ENCODE results near the gene NRL. TPM values are rescaled to one million over a fixed set of nuclear protein-coding genes. Genes with fewer than 3 reads are reported as not detected.

The NRL gene
- total RNA-seq: 4.4 TPM

GRCh38 chr14:24114532-24115421 is at the start of gene NRL, which contains the start of gene DCAF11:
NRL (minus strand) TSS chr14:24114949; CDS start chr14:24082848, 32,101 bp downstream.
DCAF11 (plus strand) TSS chr14:24114777; CDS start chr14:24115595, 818 bp downstream.

GRCh38 chr14:24160850-24161804 is 46.4 kb upstream of the NRL start, which contains the start of gene IRF9:
IRF9 (plus strand) TSS chr14:24161265; CDS start chr14:24162145, 880 bp downstream.

GRCh38 chr14:24146978-24147760 is 32.4 kb upstream of the NRL start, which contains the start of gene RNF31:
RNF31 (plus strand) TSS chr14:24147498; CDS start chr14:24147699, 201 bp downstream.

GRCh38 chr14:24146453-24146977 is 31.8 kb upstream of the NRL start, which contains the start of gene PSME2:
PSME2 (minus strand) TSS chr14:24146610; CDS start chr14:24146581, 29 bp downstream.

GRCh38 chr14:24141097-24141880 is 26.5 kb upstream of the NRL start, which contains the start of gene EMC9:
EMC9 (minus strand) TSS chr14:24141591; CDS start chr14:24141304, 287 bp downstream.

GRCh38 chr14:24135834-24136683 is 21.3 kb upstream of the NRL start, which contains the start of gene PSME1:
PSME1 (plus strand) TSS chr14:24136194; CDS start chr14:24136263, 69 bp downstream.

GRCh38 chr14:24130380-24130716 is 15.6 kb upstream of the NRL start, which contains the start of gene FITM1:
FITM1 (plus strand) TSS chr14:24130659; CDS start chr14:24131564, 905 bp downstream.

GRCh38 chr14:24093901-24094840 is 20.6 kb downstream of the NRL start, which contains the start of gene PCK2:
PCK2 (plus strand) TSS chr14:24094311; CDS start chr14:24094406, 95 bp downstream.

GRCh38 chr14:24071144-24071697 is 43.5 kb downstream of the NRL start, which contains the start of gene CPNE6:
CPNE6 (plus strand) TSS chr14:24071562; CDS start chr14:24072937, 1,375 bp downstream.

GRCh38 chr14:24051789-24052655 is 62.7 kb downstream of the NRL start, which contains the start of gene CARMIL3:
CARMIL3 (plus strand) TSS chr14:24052009; CDS start chr14:24052154, 145 bp downstream.

Small RNA genes lying within 50 kb of the gene (small RNA-seq; reads per million reads assigned to genes)
- gene RNA5SP383 (ENCODE audit: low replicate concordance): not detected

Other genes with a start within 250 kb of the NRL start
- 41.9 TPM for gene DHRS4, start 161.2 kb downstream of the NRL start, total RNA-seq
- 23.4 TPM for gene DHRS4L2, start 126.0 kb downstream of the NRL start, total RNA-seq
- 1.9 TPM for gene CARMIL3, start 62.9 kb downstream of the NRL start, total RNA-seq
- not detected for gene CPNE6, start 43.4 kb downstream of the NRL start, total RNA-seq
- 26.3 TPM for gene PCK2, start 20.6 kb downstream of the NRL start, total RNA-seq
- 145 TPM for gene DCAF11, start 172 bp downstream of the NRL start, total RNA-seq
- 39.1 TPM for gene FITM1, start 15.7 kb upstream of the NRL start, total RNA-seq
- gene PSME1, start 21.2 kb upstream of the NRL start, total RNA-seq: 95.0 TPM
- gene EMC9, start 26.6 kb upstream of the NRL start, total RNA-seq: 13.4 TPM
- 85.5 TPM for gene PSME2, start 31.7 kb upstream of the NRL start, total RNA-seq
- gene RNF31, start 32.5 kb upstream of the NRL start, total RNA-seq: 52.8 TPM
- gene IRF9, start 46.3 kb upstream of the NRL start, total RNA-seq: 58.3 TPM
- 28.1 TPM for gene REC8, start 57.1 kb upstream of the NRL start, total RNA-seq
- gene IPO4, start 73.9 kb upstream of the NRL start, total RNA-seq: 56.7 TPM
- gene TM9SF1, start 80.5 kb upstream of the NRL start, total RNA-seq: 51.6 TPM
- gene TSSK4, start 90.7 kb upstream of the NRL start, total RNA-seq: not detected
- gene CHMP4A, start 98.5 kb upstream of the NRL start, total RNA-seq: 21.8 TPM
- 14.4 TPM for gene MDP1, start 101.1 kb upstream of the NRL start, total RNA-seq
- 56.1 TPM for gene NEDD8, start 117.4 kb upstream of the NRL start, total RNA-seq
- 60.7 TPM for gene GMPR2, start 118.0 kb upstream of the NRL start, total RNA-seq
- 48.2 TPM for gene TINF2, start 127.7 kb upstream of the NRL start, total RNA-seq
- 0.29 TPM for gene TGM1, start 148.2 kb upstream of the NRL start, total RNA-seq
- 18.9 TPM for gene RABGGTA, start 156.6 kb upstream of the NRL start, total RNA-seq
- 29.6 TPM for gene DHRS1, start 184.8 kb upstream of the NRL start, total RNA-seq
- 18.5 TPM for gene NOP9, start 184.9 kb upstream of the NRL start, total RNA-seq
- gene CIDEB, start 193.0 kb upstream of the NRL start, total RNA-seq: 13.8 TPM
- 9.1 TPM for gene LTB4R2, start 195.2 kb upstream of the NRL start, total RNA-seq
- gene LTB4R, start 196.6 kb upstream of the NRL start, total RNA-seq: 6.7 TPM
- 29.7 TPM for gene ADCY4, start 220.1 kb upstream of the NRL start, total RNA-seq
- 4.3 TPM for gene RIPK3, start 225.0 kb upstream of the NRL start, total RNA-seq